ENCODE results near the gene CTRB1.
"Not testable (repeated sequence)": the region's sequence is repeated elsewhere in the genome, so short reads cannot be mapped to it uniquely, and the experiment has no call there.

Gene CTRB1

DNA sequence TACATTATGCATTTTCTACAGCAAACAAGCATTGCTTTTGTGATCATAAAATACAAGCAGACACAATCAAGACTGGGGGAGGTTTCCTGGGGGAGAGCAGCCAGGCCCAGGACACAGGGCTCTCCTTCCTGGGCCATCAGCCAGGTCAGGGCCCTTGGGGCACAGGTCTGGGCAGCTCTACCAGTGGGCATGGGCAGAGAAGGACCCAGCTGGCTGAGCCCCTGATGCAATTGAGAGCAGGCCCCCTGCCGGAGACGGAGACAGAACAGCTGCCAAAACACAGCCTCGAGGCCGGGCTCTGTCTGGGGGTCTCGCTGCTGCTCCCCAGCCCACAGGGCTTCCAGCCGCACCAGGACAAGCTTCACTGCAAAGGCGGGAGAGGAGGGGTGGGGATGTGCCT, 21.8 kb downstream of the CTRB1 start:
- DNase-seq (ENCODE audit: low read depth, low spot score), result not testable (repeated sequence)

GRCh38 chr16:75241412-75241811, 22.6 kb downstream of the CTRB1 start:
- DNase-seq (ENCODE audit: low read depth, low spot score), result no peak

DNA sequence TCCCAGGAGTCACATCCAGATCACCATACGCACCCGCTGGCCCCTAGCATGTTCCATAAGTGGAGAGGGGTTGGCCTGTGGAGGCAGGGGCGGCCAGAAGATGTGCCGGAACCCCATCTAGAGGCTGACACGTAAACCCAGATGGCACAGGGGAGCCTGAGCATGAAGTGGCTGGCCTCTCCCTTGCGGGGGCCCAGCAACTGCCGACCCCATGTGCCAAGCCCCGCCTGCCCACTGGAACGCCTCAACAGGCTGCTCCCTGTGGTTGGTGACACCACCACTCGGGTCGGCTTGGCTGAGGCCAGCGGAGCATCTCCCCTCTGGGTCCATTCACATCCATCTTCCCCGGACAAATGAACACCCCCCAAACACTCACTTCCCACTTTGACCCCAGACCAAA, 23.2 kb downstream of the CTRB1 start:
- no peak for DNase-seq (ENCODE audit: low read depth, low spot score)

- not testable (repeated sequence) for DNase-seq (ENCODE audit: low read depth, low spot score)
Observed at GRCh38 chr16:75242436-75243078, 23.8 kb downstream of the CTRB1 start.

- DNase-seq (ENCODE audit: low read depth, low spot score), result no peak
Observed at GRCh38 chr16:75243667-75244224, 25.0 kb downstream of the CTRB1 start.

DNA sequence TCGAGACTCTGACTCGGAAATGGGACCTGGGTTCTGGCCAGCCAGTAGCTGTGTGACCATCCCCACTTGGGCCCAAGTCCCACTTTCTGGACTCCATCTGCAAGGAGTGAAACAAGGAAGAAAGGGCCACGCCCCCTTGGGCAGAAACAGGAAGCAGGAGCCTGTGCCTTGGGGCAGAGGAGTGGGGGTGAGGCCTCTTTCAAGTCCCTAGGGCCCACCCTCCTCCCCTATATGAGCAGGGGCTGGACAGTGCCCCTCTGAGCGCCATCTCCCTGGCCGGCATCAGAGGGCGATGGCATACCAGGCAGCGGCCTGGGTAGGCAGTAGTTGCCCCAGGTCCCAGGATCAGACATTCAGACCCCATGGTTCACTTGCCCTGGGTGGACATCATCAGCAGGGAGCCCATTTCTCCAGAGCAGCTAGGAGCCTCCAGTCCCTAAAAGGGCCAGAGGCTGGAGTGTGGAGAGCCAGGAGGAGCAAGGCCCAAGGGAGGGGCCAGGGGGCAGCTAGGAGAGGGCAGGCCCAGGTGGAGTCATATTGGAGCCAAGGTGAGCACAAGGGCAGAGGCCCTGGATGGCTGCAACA, 25.5 kb downstream of the CTRB1 start:
- DNase-seq (ENCODE audit: low read depth, low spot score), result no peak

- DNase-seq (ENCODE audit: low read depth, low spot score), result peak; percentile 94
Observed at GRCh38 chr16:75244844-75245758, 26.3 kb downstream of the CTRB1 start.

DNA sequence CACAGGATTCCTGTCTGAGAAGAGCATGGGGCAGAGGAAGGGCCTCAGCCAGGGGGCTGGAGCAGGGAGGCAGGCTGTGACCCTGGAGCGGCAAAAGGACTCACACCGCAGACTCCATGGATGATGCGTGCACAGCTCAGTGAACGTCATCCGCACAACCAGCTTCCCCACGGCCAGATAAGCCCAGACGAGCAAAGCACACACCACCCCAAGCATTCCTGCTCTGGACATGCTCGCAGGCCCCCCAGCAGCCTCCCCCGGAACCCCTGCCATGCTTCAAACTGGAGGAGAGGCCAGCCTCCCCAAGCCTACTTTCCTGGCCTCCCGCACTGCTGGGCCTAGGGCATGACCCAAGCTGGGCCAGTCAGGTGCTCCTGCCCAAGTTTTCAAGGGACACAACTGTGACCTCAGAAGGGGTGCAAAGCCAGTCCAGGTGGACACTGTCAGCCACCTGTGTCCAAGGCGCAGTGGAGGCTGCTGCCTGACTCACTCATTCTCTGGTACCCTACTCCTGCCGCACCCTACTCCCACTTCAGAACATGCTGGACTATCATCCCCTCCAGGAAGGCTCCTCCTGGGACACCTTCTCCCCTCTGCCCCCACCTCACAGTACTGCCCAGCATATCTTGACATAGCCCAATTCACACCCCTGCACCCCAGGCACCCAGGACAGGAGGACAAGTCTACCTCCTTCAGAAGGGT, 27.9 kb downstream of the CTRB1 start:
- no peak for DNase-seq (ENCODE audit: low read depth, low spot score)

GRCh38 chr16:75247249-75247648, 28.5 kb downstream of the CTRB1 start:
- DNase-seq (ENCODE audit: low read depth, low spot score), result no peak

- no peak for DNase-seq (ENCODE audit: low read depth, low spot score)
Observed at GRCh38 chr16:75248142-75248535, 29.4 kb downstream of the CTRB1 start.

GRCh38 chr16:75248536-75249380, 30.0 kb downstream of the CTRB1 start:
- no peak for DNase-seq (ENCODE audit: low read depth, low spot score)

DNA sequence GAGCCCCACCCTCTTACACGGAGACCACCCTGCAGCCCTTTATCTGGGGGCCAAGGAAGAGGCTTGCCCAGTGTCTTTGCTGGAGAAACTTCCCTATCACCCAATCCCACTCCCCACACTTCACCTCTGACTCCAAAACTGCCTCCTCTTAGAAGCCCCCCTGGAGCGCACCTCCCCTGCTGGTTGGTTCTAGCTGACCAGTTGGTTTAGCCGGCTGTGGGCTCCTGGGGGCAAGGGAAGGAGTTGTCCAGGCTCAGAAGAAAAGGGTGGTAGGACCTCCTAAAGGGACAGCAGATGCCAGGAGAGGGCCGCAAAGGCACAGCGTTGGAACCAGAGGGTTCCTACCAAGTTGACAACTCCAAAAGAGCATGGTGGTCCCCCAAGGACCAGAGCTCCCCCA, 30.7 kb downstream of the CTRB1 start:
- DNase-seq (ENCODE audit: low read depth, low spot score), result no peak

DNA sequence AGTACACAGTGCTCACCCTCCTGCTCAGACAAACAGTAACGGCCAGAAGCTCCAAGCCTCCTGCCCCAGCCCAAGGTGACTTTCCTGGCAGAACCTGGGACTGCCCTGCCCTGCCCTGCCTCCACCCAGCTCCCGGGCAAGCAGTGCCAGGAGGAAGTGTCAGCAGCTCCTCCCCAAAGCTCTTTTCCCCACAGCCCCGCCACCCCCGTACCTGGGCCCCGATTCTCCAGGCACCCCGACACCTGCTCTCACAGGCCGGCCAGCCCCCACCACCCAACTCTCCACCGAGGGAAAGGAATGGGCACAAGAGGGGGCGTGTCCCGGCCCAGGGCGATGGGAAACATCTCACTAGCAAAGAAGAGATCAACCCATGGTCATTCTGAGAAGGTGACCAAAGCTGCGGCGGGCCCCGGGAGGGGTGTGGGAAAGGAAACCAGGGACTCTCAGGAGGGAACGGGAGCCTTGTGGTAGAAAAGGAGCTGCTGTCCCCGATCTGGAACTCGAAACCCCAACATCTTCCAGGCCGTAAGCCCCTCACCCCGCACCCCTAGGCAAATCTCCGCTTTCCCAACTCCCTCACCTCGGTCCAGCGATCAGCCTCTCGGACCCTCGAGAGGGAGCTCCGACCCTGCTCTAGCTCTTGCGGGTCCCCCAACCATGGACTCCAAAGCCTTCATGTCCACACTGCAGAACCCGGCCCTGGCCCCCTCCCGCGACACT, 31.5 kb downstream of the CTRB1 start:
- no peak for DNase-seq (ENCODE audit: low read depth, low spot score)

- no peak for DNase-seq (ENCODE audit: low read depth, low spot score)
Observed at GRCh38 chr16:75250809-75251279, 32.1 kb downstream of the CTRB1 start.

DNA sequence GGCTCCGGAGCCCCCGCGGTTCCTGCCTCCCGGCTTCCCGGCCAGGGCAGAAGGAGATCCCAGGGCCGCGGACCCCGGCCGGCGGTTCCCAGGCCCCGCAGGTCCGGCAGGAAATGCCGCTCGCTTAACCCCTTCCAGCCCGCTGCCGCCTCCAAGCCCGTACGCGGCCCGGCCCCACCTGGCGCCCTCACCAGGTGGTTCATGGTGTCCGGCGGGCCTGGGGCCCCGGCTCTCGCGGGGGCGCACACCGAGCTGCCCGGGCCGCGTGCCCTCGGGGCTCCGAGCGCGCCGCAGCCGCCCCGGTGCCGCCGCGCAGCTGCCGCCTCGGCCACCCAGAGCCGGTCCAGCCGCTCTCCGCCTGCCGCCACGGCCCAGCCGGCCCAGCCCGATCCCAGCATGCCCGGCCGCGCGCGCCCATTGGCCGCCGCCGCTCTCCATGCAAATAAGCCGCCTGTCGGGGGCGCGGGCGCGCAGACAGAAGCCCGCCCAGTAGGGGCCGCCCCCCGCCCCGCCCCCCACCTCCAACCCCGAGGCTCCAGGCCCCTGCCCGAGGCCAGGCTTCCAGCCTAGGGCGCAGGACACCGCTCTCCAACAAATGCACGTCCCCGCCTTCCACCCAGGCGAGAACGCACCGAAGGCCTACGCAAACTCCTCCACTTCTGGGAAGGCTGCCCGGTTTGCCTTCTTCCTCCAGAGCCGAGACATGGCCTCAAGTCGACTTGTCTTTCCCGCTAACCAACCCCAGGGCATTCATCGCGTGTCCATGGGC, 32.7 kb downstream of the CTRB1 start, which contains the start of gene BCAR1:
Gene BCAR1 (minus strand): TSS at position 345 of the 769 bp plus-strand sequence. CDS start 142 bp downstream, at position 203.
- peak; percentile 68 for DNase-seq (ENCODE audit: low read depth, low spot score)

GRCh38 chr16:75252049-75252864, 33.5 kb downstream of the CTRB1 start:
- no peak for DNase-seq (ENCODE audit: low read depth, low spot score)

DNA sequence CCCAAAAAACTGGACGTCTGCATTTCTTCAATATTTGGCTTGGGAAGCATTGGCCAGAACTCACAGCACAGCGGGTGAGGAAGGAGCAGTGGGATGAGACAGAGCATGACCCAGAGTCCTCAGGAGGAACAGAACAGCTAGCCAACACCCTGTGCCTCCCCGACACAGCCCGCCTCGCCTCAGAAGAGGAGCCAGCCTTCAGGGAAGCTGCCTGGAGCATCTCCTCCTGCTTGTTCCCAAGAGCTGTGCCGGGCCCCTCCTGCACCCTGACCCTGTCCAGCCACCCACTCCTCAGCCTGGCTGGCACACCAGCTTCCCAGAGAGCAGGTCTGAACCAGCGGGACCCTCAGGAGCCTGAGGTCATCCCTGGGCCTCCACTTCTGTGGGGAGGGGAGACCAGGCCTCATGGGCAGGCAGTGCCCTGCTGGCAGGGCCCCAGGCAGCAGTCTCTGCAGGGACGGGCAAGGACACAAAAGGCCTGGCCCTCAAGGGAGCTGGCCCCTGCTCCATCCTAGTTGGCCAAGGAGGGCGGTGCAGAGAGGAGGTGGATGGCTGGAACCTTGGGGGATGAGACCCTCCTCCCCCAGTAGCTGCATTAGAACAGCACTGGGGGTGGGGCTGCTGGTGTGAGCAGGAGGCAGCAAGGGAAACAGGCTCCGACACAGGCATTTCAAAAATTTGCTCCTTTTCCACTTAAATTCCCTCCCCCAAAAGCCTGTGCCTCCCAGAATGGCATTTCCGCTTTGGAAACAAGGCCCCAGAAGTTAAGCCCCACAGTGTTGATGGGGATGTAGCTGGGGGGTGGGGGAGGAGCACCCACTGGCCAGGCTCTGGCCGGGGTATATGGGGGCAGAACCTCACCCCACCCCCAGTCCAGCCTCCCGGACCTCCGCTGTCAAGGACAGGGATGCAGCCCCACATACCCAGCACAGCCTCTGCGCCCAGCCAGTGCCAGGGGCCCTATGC, 34.4 kb downstream of the CTRB1 start:
- no peak for DNase-seq (ENCODE audit: low read depth, low spot score)

Data from brain pericyte (primary cell).